GM19023 (cell line): ENCODE data around the gene CCDC175.
A peak's percentile ranks its signal among the peaks of the same experiment; 100 is the strongest.

Experiments used
- ATAC-seq: cut with Tn5 transposase; IDR thresholded peaks from one replicate; pipeline ENCODE4 v1.9.1; 2021; ENCODE audit warnings: mild to moderate bottlenecking, moderate library complexity; ENCODE audit not compliant: unreplicated experiment

CCDC175 gene

GRCh38 chr14:59483363-59483762 is 93.2 kb downstream of the CCDC175 start:
- no peak for ATAC-seq

DNA sequence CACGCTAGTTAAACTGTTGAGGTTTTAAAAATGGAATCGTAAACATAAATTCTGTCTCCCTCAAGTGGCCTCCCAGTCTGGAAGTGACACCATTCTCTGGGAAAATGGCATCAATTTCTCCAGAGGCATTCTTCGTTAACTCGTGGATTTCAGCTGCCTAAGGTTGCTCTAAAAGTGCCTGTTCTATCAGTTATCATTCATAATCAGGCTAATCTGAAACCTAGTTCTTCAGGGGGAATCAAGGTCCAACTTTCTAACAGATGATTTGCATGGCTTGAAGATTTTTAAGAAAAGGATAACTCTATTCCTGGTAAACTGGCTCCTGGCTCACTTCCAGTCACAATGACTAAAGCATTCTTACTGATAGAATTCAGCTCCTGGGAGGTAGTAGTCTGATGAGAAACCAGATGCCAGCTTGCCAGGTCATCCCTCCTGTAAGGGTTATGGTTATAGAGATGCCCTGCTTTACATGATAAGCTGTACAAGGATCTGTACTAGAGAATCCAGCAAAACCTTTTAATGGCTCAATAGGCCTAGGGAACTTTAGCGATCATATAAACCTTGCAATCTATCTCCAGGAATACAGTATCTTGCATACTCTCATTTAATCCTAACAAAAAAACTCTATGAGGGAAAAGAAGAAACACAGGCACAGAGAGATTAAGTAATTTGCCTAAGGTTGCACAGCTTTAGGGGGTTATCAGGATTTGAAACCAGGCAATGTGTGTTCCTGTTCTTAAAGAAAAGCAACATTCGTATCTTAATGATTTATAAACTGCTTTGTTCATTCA is 93.9 kb downstream of the CCDC175 start:
- ATAC-seq, result no peak

DNA sequence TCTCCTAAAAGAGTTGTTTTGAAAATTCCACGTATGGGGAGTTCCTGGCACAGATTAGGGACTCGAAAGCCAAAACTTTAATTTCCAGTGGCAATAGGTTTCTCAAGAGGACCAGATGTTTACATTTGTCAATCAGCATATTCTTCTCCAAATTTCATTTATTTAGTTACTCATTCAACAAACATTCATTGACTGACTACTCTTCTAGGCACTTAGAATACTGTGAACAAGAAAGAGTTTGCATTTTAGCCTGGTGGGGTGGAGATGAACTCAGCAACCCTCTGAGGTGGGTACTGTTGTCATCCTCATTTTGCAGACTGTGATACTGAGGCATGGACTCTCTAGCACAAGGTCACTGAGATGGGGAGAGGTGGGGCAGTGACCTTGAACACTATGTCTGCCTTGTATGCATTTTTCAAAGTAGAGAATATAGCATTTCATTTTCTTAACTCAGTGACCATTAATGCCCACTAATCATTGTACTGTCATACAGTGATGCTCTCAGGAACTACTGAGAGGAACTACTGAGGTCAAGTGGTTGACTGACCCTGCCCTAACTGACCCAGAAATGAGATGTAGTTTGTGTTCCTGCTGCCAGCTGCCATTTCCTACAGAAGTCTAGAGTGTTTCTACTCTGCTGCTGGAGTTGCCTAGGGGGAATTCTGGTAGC is 94.6 kb downstream of the CCDC175 start:
- no peak for ATAC-seq

GRCh38 chr14:59481407-59481806 is 95.2 kb downstream of the CCDC175 start:
- ATAC-seq, result no peak

DNA sequence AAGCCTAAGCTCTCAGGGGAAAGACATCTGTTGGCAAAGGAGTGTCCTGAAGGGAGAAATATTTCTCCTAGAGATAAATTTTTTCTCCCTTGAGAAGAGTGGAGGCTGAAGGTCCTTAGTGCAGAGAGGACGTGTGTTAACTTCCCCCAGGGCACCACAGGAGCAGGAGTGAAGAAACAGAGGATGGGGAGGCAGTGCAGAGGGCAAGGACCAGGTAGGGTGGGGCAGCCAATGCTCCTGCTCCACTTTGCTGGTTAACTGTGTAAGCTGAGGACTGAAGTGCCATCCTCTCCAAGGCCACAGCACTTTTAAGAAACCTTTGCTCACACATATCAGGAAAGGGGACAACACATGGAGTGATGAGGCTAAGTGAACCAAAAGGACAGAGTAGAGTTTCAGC is 96.4 kb downstream of the CCDC175 start:
- ATAC-seq, result no peak

- no peak for ATAC-seq
These were observed 98.1 kb downstream of the CCDC175 start for GRCh38 chr14:59478540-59478939.

DNA sequence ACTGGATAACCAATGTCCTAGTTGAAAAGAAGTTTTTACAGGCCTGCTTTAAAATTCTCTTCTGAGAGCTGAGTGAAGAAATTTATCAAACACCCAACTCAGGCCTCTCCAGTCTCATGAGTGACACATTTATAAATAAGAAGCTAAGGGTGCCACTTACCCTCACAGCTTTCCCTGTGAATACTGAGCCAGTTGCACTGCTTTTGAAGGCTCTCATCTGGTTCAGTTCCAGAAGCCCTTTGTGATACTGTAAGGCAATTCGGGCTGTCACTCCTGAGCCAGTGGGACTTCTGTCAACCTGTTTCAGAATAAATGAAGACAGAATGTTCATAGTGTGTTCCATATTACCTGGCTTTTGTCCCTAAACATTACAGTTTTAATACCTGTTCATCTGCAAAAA is 100.9 kb downstream of the CCDC175 start:
- no peak for ATAC-seq

GRCh38 chr14:59474172-59474571 is 102.4 kb downstream of the CCDC175 start:
- ATAC-seq, result no peak

- peak; percentile 42 for ATAC-seq
These were observed 111.1 kb downstream of the CCDC175 start, which contains the start of gene GPR135 for GRCh38 chr14:59465316-59466135. TSS of gene GPR135 (minus strand) at chr14:59465380. CDS start at chr14:59465226, 154 bp downstream.

DNA sequence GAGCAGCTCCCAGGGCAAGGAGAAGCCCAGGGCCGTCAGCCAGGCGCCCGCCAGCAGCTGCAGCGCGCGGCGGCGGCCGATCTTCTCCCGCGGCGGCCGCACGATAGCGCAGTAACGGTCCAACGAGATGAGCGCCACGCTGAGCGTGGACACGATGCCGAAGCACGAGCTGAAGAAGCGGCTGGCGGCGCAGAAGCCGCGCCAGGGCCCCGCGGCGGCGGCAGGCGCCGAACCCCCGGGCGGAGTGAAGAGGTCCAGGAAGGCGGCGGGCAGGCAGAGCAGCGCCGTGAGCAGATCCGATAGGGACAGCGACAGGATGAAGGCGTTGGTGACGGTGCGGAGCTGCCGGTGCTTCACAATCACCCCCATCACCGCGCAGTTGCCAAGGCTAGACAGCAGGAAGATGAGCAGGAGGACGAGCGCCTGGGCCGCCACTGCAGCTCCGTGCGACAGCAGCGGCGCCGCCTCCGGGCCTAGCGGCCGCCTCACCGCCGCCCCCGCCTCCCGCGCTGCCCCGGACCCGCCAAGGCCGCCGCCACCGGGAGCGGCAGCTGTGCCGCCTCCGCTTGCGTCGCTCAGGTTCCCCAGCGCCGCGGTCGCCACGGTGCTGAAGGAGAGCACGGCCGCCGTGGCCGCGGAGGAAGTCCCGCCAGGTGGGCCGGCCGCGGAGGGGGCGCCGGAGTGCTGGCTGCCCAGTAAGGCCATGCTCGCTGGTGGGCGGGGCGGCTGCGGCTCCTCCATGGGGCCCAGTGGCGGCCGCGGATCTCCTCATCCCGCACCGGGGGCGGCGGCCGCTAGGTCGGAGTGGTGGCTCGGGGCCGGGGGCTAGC is 111.9 kb downstream of the CCDC175 start:
- peak; percentile 74 for ATAC-seq

DNA sequence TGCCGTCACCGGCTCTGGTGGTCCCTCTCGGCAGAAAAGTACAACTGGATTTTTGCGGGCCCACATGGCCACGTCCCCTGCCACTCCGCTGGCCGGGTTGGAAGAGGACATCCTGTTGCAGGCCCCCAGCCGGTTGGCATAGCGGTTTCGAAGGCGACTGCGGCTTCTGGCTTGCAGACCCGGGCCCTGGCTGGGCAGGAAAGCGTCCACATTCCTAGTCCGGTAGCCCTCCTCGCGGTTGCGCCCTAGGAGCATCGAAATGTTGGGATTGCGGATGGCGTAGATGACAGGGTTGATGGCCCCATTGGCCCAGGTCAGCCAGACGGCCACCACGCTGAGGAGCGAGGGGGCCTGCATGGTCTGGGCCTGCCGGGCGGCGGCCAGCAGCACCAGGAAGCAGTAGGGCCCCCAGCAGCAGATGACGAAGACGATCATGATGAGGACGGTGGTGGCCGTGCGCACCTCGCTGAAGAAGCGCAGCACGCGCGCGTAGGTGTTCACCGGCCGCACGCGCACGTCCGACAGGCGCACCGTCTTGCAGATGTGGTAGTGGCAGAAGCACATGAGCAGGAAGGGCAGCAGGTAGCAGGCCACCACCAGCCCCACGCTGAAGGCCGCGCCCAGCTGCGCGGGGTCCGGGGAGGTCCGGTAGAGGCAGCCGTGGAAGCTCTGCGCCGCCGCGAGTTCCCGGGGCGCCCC is 112.7 kb downstream of the CCDC175 start:
- peak; percentile 28 for ATAC-seq

DNA sequence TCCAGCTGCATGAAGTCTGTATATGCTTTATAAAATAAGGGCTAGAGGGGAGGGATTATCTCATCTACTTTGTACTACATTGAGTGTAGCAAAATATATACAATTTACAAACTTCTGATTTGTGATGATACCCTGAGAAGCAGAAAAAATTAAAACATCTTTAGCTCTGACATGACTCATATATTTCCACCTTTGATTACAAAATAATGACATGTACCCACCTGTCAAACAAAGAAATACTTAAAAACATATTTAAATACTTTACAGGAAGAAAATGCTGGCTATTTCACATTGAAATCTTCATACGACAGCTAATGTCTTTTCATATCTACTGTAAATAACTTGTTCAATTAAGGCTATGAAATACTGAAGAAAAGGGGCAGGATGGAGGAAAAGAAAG is 114.7 kb downstream of the CCDC175 start:
- ATAC-seq, result no peak

DNA sequence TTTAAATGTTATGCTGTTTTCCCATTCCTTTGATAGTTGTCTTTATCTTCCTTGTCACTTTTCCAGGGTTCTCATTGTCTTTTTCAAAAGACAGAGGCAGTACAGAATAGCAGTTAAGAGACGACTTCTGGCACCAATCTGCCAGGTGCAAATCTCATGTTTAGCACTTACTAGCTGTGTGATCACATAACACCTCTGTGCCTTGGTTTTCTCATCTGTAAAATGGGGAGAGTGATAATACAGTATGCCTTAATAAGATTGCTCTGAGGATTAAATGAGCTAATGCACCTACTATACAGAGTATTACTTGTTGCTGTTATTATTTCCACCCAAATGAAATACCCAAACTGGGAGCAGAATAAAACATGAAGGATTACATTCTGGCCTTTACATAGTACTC is 116.2 kb downstream of the CCDC175 start:
- no peak for ATAC-seq

- no peak for ATAC-seq
These were observed 118.1 kb downstream of the CCDC175 start for GRCh38 chr14:59458486-59458885.

DNA sequence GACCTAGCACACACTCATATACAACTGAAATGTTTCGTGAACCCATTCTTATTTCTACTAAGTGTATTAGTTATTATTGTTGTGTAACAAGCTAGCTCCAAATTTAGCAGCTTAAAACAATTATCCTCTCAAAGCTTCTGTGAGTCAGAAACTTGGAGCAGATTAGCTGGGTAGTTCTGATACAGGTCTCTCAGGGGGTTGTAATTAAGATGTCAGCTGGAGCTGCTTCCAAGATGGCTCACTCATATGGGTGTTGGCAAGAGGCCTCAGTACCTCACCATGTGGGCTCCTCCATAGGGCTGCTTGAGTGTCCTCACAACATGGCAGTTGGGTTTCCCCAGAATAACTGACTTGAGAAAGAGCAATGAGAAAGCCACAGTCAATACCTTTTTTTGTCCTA is 121.2 kb downstream of the CCDC175 start:
- no peak for ATAC-seq
